Tibial nerve (tissue), 3 donors: ENCODE measurements around the gene ATG7.

ENCODE experiments used
- CTCF ChIP-seq, 5 experiments: fragments of 200-600 bp in 3 of 5; fragments of 450-650 bp in 2 of 5; sonication (generic) in 3 of 5; IDR thresholded peaks; one replicate each; pipeline ENCODE4 v1.5.1; 2016 to 2019; ENCODE audit warnings: antibody characterized with exemption in 5 of 5, mild to moderate bottlenecking in 3 of 5, moderate library complexity in 2 of 5
- POLR2A ChIP-seq, 2 donors: fragments of 450-650 bp; IDR thresholded peaks; one replicate each; pipeline ENCODE4 v1.6.1; 2017; ENCODE audit warnings: antibody characterized with exemption in 2 of 2, mild to moderate bottlenecking in 2 of 2, moderate library complexity in 2 of 2

DNA sequence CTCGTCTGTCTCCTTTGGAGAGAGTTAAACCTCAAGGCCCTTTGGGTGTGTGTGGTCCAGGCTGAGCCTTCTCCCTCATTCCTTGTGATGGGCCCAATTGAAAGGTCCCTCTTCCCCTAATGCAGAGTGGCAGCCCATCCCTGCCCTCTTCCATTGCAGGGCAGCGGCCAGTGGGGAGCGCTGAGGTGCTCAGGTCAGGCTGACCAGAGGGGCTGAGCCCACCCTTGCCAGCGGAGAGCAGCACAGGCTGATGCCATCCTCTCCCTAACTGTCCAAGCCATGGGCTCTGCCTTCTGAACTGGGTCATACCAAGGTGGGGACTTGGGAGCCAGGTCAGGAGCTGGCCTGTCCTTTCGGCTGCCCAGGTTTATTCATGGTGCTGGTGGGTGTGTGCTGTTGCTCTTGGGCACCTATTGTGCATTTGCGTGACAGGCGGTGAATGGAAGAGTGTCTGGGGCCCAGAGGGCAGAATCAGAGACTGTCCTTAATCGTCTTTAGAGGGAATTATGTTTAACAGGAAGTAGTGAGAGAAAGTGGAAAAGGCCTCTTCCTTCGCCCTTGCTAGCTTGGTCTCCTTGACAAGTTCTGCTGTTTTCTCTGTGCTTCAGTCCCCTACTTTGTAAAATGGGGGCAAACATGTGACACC is 274.6 kb downstream of the ATG7 start:
- no peak for TF ChIP-seq CTCF (IDR thresholded peaks at IDR 0.05)
- no peak for TF ChIP-seq POLR2A (IDR thresholded peaks at IDR 0.05)
